HCT116 (cell line): ENCODE data around the gene PLAGL2. TPM values are rescaled to one million over a fixed set of nuclear protein-coding genes. Genes with fewer than 3 reads are reported as not detected.

Experiments used
- ATAC-seq: fragments of 200-7000 bp; cut with Tn5 transposase; 2 replicates; pipeline ENCODE4 v1.9.1; 2020; ENCODE audit warnings: mild to moderate bottlenecking, moderate library complexity
- BruUV-seq: library from RNA; stranded (reverse); fragments of 400-500 nt; replicated peaks from 2 replicates; lab custom pipeline; 2021; lab: Mats Ljungman, UMichigan
- CTCF ChIA-PET: fragments of 300-600 bp; sonication (Branson Sonifier 250); formaldehyde crosslinking; loops from one replicate; lab custom pipeline; 2021; ENCODE audit warnings: antibody characterized with exemption; lab: Charles Lee
- POLR2A ChIA-PET: fragments of 300-600, 350-600 bp; sonication (Branson Sonifier 250); formaldehyde crosslinking; loops from one replicate; lab custom pipeline; 2021; ENCODE audit warnings: antibody characterized with exemption; lab: Charles Lee
- RAD21 ChIA-PET, 2 experiments: fragments of 300-600 bp; sonication (Branson Sonifier 250); formaldehyde crosslinking; loops; one replicate each; lab custom pipeline; 2023; ENCODE audit warnings: low total read pairs in 2 of 2; ENCODE audit not compliant: uncharacterized antibody in 2 of 2, unreplicated experiment in 2 of 2, low non-redundant PET in 1 of 2; lab: Charles Lee
- DNase-seq: peaks from one replicate; pipeline ENCODE4 v3.0.0-alpha.2; 2010; ENCODE audit warnings: low read depth, low spot score
- H2AFZ ChIP-seq: fragments of 200-600 bp; shearing (Covaris generic), sonication (generic); 2 replicates; pipeline ENCODE4 v1.6.1; 2017; ENCODE audit warnings: low read depth, mixed run types, mixed read lengths, antibody characterized with exemption, low read length; ENCODE audit not compliant: poor library complexity, severe bottlenecking
- H3K27ac ChIP-seq: 2 replicates; pipeline ENCODE4 v1.5.1; 2012; ENCODE audit warnings: low read depth, low read length
- H3K27me3 ChIP-seq: fragments of 200-600 bp; sonication (generic); 2 replicates; pipeline ENCODE4 v1.6.1; 2016; ENCODE audit warnings: mixed run types, low read length, mixed read lengths; ENCODE audit not compliant: insufficient read depth
- H3K36me3 ChIP-seq, 2 experiments: fragments of 200-500 bp in 1 of 2; fragments of 200-600 bp in 1 of 2; sonication (Bioruptor generic) in 1 of 2; sonication (generic) in 1 of 2; 2 replicates each; pipeline versions ENCODE4 v1.5.1 to v1.6.1; 2014 to 2016; ENCODE audit warnings: low read length in 2 of 2, inconsistent platforms in 1 of 2, mixed read lengths in 1 of 2, mixed run types in 1 of 2; ENCODE audit not compliant: insufficient read depth in 2 of 2, control insufficient read depth in 1 of 2
- H3K4me1 ChIP-seq, 2 experiments: fragments of 200-600 bp in 1 of 2; sonication (generic) in 1 of 2; 2 replicates each; pipeline versions ENCODE4 v1.5.1 to v1.6.1; 2012 to 2017; ENCODE audit warnings: low read length in 2 of 2, inconsistent platforms in 1 of 2, mild to moderate bottlenecking in 1 of 2, mixed read lengths in 1 of 2, mixed run types in 1 of 2, moderate library complexity in 1 of 2; ENCODE audit not compliant: insufficient read depth in 2 of 2, control insufficient read depth in 1 of 2
- H3K4me2 ChIP-seq: fragments of 200-600 bp; sonication (generic); 2 replicates; pipeline ENCODE4 v1.6.1; 2017; ENCODE audit warnings: mixed run types, low read length, mixed read lengths
- H3K4me3 ChIP-seq, 2 experiments: fragments of 200-600 bp in 1 of 2; sonication (generic) in 1 of 2; replicated peaks in 1 of 2; 2 replicates each; pipeline ENCODE4 v1.5.1; 2011 to 2016; ENCODE audit warnings: low read length in 2 of 2, control low read depth in 1 of 2, low read depth in 1 of 2, mild to moderate bottlenecking in 1 of 2, mixed read lengths in 1 of 2, mixed run types in 1 of 2
- H3K79me2 ChIP-seq: fragments of 200-600 bp; sonication (generic); 2 replicates; pipeline ENCODE4 v1.6.1; 2017; ENCODE audit warnings: mild to moderate bottlenecking, mixed run types, low read length, moderate library complexity, mixed read lengths; ENCODE audit not compliant: insufficient read depth
- H3K9ac ChIP-seq: fragments of 200-600 bp; sonication (generic); 2 replicates; pipeline ENCODE4 v1.6.1; 2016; ENCODE audit warnings: low read length, mixed read lengths
- H3K9me2 ChIP-seq: fragments of 200-600 bp; sonication (generic), shearing (Covaris generic); 2 replicates; pipeline ENCODE4 v1.6.1; 2017; ENCODE audit warnings: mixed run types, mild to moderate bottlenecking, moderate library complexity; ENCODE audit not compliant: insufficient read depth
- H3K9me3 ChIP-seq, 2 experiments: fragments of 200-500 bp in 1 of 2; fragments of 200-600 bp in 1 of 2; sonication (Bioruptor generic) in 1 of 2; sonication (generic) in 1 of 2; 2 replicates each; pipeline ENCODE4 v1.6.1; 2014 to 2017; ENCODE audit warnings: low read length in 2 of 2, mixed read lengths in 2 of 2, inconsistent platforms in 1 of 2, low read depth in 1 of 2, mild to moderate bottlenecking in 1 of 2, mixed run types in 1 of 2, moderate library complexity in 1 of 2; ENCODE audit not compliant: control insufficient read depth in 1 of 2, insufficient read depth in 1 of 2
- H4K20me1 ChIP-seq: fragments of 200-600 bp; sonication (generic), shearing (Covaris generic); 2 replicates; pipeline ENCODE4 v1.6.1; 2017; ENCODE audit warnings: mixed run types, mild to moderate bottlenecking, moderate library complexity; ENCODE audit not compliant: insufficient read depth
- EGR1 ChIP-seq: IDR thresholded peaks from 2 replicates; pipeline ENCODE4 v1.6.1; 2012; ENCODE audit warnings: low read depth
- ELF1 ChIP-seq: IDR thresholded peaks from 2 replicates; pipeline ENCODE4 v1.6.1; 2012; ENCODE audit warnings: low read depth, borderline replicate concordance
- EZH2phosphoT487 ChIP-seq: fragments of 200-600 bp; IDR thresholded peaks from 2 replicates; pipeline ENCODE4 v1.6.1; 2018; ENCODE audit warnings: antibody characterized with exemption, borderline replicate concordance
- FOSL1 ChIP-seq: IDR thresholded peaks from 2 replicates; pipeline ENCODE4 v1.6.1; 2012; ENCODE audit warnings: low read depth
- POLR2A ChIP-seq: IDR thresholded peaks from 2 replicates; pipeline ENCODE4 v1.7.0; 2011; ENCODE audit warnings: borderline replicate concordance; ENCODE audit not compliant: insufficient read depth, insufficient read length; ENCODE audit errors: extremely low read depth
- POLR2AphosphoS5 ChIP-seq: IDR thresholded peaks from 2 replicates; pipeline ENCODE4 v1.6.1; 2011; ENCODE audit warnings: mild to moderate bottlenecking, low read depth, low read length, moderate library complexity
- REST ChIP-seq: IDR thresholded peaks from 2 replicates; pipeline ENCODE4 v1.6.1; 2012; ENCODE audit warnings: low read depth
- SP1 ChIP-seq: IDR thresholded peaks from 2 replicates; pipeline ENCODE4 v1.6.1; 2012; ENCODE audit warnings: low read depth
- TCF7L2 ChIP-seq: IDR thresholded peaks from 2 replicates; pipeline ENCODE4 v1.7.0; 2011; ENCODE audit warnings: borderline replicate concordance, inconsistent platforms; ENCODE audit not compliant: insufficient read depth, insufficient read length; ENCODE audit errors: extremely low read depth
- ZFX ChIP-seq: fragments of 450-650 bp; IDR thresholded peaks from 2 replicates; pipeline ENCODE4 v1.6.1; 2017
- ZNF274 ChIP-seq: fragments of 200-500 bp; sonication (Bioruptor generic); IDR thresholded peaks from 2 replicates; pipeline ENCODE4 v1.6.1; 2014; ENCODE audit warnings: mild to moderate bottlenecking, low read depth, low read length, inconsistent platforms
- intact Hi-C: fragments of 100-400 bp; cut with micrococcal nuclease; formaldehyde crosslinking; loops from 2 replicates; pipeline ENCODE4 v1.10.0; 2022
- total RNA-seq: library from RNA; stranded (reverse); gene quantifications from one replicate; pipeline ENCODE4 v1.2.1, GENCODE V29; 2021; ENCODE audit not compliant: unreplicated experiment
- TF ChIP-seq, protein P1 (sequence below): IDR thresholded peaks from 2 replicates; pipeline ENCODE4 v1.6.1; 2011; ENCODE audit warnings: mild to moderate bottlenecking, low read length, moderate library complexity; ENCODE audit not compliant: insufficient replicate concordance; ENCODE audit errors: extremely low read depth
- TF ChIP-seq, protein P2 (sequence below): IDR thresholded peaks from 2 replicates; pipeline ENCODE4 v1.6.1; 2012

PLAGL2 gene
- total RNA-seq, 1 experiment from 2014 or later, result 18.3 TPM

- H3K36me3 ChIP-seq, result peaks cover 26 to 27% of the 10 kb centered on the region in 2 experiments
- DNase-seq, result no peak
- H3K4me3 ChIP-seq, result no peak overlapping the region
- ChIA-PET RAD21 (no interaction called here), CTCF (no interaction called here), POLR2A (no interaction called here)
- H3K79me2 ChIP-seq, result no peaks in the 10 kb centered on the region
- TF ChIP-seq TCF7L2, result no peak
- TF ChIP-seq ELF1, result no peak
- no peak for TF ChIP-seq POLR2AphosphoS5
- TF ChIP-seq, protein P1, sequence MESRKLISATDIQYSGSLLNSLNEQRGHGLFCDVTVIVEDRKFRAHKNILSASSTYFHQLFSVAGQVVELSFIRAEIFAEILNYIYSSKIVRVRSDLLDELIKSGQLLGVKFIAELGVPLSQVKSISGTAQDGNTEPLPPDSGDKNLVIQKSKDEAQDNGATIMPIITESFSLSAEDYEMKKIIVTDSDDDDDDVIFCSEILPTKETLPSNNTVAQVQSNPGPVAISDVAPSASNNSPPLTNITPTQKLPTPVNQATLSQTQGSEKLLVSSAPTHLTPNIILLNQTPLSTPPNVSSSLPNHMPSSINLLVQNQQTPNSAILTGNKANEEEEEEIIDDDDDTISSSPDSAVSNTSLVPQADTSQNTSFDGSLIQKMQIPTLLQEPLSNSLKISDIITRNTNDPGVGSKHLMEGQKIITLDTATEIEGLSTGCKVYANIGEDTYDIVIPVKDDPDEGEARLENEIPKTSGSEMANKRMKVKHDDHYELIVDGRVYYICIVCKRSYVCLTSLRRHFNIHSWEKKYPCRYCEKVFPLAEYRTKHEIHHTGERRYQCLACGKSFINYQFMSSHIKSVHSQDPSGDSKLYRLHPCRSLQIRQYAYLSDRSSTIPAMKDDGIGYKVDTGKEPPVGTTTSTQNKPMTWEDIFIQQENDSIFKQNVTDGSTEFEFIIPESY, result no peak
- TF ChIP-seq ZFX, result no peak
- no peak overlapping the region for H2AFZ ChIP-seq
- no peaks in the 10 kb centered on the region for H3K9me2 ChIP-seq
- no peak overlapping the region for H3K4me2 ChIP-seq
- no TSS peak for BruUV-seq
- H3K27ac ChIP-seq, result no peak overlapping the region
- H3K9ac ChIP-seq, result no peak overlapping the region
- no peaks in the 10 kb centered on the region for H3K9me3 ChIP-seq
- peaks cover 9% of the 10 kb centered on the region in 2 experiments; a peak in 3 of 4 replicates for H3K4me1 ChIP-seq
- intact Hi-C loops, result no loop called here
- ATAC-seq, result no peak
- no peaks in the 10 kb centered on the region for H4K20me1 ChIP-seq
- H3K27me3 ChIP-seq, result no peaks in the 10 kb centered on the region
Measured at GRCh38 chr20:32164984-32165735, 42.4 kb downstream of the PLAGL2 start.

DNA sequence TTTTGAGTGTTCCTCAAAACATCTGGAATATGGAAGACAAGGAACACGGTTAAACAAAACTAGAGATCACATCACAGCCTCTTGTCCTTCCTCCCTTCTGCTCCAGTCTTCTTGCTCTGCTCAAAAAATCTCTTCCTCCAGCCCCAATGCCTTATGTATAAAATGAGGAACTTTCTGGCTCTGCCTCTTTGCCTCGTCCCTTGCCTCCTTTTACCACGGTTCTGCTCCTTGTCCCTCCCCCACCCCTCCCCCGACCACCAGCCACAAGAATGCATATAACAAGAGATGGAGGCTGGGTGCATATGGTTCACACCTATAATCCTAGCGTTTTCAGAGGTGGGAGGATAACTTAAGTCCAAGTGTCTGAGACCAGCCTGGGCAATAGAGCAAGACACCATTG is 43.6 kb downstream of the PLAGL2 start:
- no peak overlapping the region for H3K9ac ChIP-seq
- no peak overlapping the region for H3K4me2 ChIP-seq
- BruUV-seq, result no TSS peak
- H2AFZ ChIP-seq, result no peak overlapping the region
- H3K4me1 ChIP-seq, result peaks cover 9% of the 10 kb centered on the region in 2 experiments; a peak in 3 of 4 replicates
- H3K9me3 ChIP-seq, result no peaks in the 10 kb centered on the region
- peaks cover 32 to 38% of the 10 kb centered on the region in 2 experiments for H3K36me3 ChIP-seq
- RAD21 ChIA-PET, result no interaction called here
- intact Hi-C loops, result no loop called here
- H3K27me3 ChIP-seq, result no peaks in the 10 kb centered on the region
- no peak overlapping the region for H3K4me3 ChIP-seq
- ATAC-seq (no peak), DNase-seq (no peak)
- H3K79me2 ChIP-seq, result no peaks in the 10 kb centered on the region
- CTCF ChIA-PET, result no interaction called here
- no peak overlapping the region for H3K27ac ChIP-seq
- H4K20me1 ChIP-seq, result no peaks in the 10 kb centered on the region
- H3K9me2 ChIP-seq, result no peaks in the 10 kb centered on the region
- POLR2A ChIA-PET, result no interaction called here
- TF ChIP-seq POLR2A (no peak), EGR1 (no peak), REST (no peak), ELF1 (no peak), SP1 (no peak), FOSL1 (no peak), ZNF274 (no peak), EZH2phosphoT487 (no peak)
- TF ChIP-seq, protein P2, sequence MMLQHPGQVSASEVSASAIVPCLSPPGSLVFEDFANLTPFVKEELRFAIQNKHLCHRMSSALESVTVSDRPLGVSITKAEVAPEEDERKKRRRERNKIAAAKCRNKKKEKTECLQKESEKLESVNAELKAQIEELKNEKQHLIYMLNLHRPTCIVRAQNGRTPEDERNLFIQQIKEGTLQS, result no peak
